Activated naive CD4-positive, alpha-beta T cell treated with anti-CD3 and anti-CD28 coated beads, Interleukin-2, amount 50 U/mL, for 72 hours (primary cell): ENCODE results near the gene NOM1. TPM values are rescaled to one million over a fixed set of nuclear protein-coding genes. Genes with fewer than 3 reads are reported as not detected.
"Not testable (repeated sequence)": the region's sequence is repeated elsewhere in the genome, so short reads cannot be mapped to it uniquely, and the experiment has no call there.

Experiments
- ATAC-seq, 2 donors: fragments of 150-1000 bp; cut with Tn5 transposase; 2 replicates each; pipeline ENCODE4 v1.10.0; 2021; ENCODE audit warnings: mild to moderate bottlenecking in 2 of 2, moderate library complexity in 2 of 2
- DNase-seq, 2 donors: peaks; one replicate each; pipeline ENCODE4 v3.0.0; 2021 to 2022; ENCODE audit warnings: low spot score in 2 of 2
- H3K27ac Mint-ChIP-seq, 2 donors: one replicate each; pipeline ENCODE4 v1.8.0; 2022; ENCODE audit warnings: mild to moderate bottlenecking in 2 of 2, mixed read lengths in 2 of 2
- H3K36me3 Mint-ChIP-seq, 2 donors: one replicate each; pipeline ENCODE4 v1.8.0; 2022; ENCODE audit warnings: mixed read lengths in 2 of 2
- H3K9me3 Mint-ChIP-seq, 2 donors: one replicate each; pipeline ENCODE4 v1.8.0; 2022; ENCODE audit warnings: mixed read lengths in 2 of 2
- total RNA-seq, 2 donors: library from RNA; stranded (reverse); gene quantifications; one replicate each; pipeline ENCODE4 v1.2.3, GENCODE V29; 2022

Gene NOM1
- total RNA-seq, 2 donors from 2014 or later = 29.2 to 45.2 TPM

DNA sequence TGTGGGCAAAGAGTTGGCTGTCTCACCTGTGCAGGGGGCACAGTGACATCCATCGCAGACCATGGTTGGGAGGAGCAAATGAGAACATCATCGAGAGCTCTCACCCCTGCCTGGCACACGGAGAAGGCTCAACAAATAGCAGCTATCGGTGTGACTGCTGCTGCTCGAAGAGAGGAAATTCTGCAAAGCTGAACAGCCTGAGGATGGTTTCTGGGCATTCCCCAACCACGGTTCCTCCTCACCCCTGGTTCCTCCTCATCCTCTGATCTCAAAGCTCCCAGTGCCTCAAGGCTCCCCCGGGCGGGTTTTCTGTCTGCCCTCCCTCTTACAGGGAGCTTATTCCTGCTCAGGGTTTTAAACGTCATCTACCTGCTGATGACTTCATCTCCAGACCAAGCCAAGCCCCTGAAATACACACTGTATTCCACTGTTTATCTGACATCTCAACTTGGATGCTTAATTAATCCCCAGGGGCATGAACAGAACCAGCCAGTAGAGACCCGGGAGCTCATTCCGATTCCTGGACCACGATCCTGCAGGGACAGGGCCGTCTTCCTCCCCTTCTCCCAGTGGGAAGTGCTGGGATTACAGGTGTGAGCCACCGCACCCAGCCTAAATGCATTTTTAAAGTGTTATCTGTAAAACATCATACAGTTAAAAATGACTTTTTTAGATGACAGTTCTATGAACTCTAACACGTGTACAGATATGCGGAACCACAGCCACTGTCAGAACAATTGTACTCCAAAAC is 19.5 kb upstream of the NOM1 start:
- Mint-ChIP-seq H3K36me3 (no peaks in the 10 kb centered on the region), H3K9me3 (no peaks in the 10 kb centered on the region), H3K27ac (peak overlapping the region in 1 of 2 donors; percentile 57)
- peak; percentile 43 to 70 for ATAC-seq
- DNase-seq = no peak

DNA sequence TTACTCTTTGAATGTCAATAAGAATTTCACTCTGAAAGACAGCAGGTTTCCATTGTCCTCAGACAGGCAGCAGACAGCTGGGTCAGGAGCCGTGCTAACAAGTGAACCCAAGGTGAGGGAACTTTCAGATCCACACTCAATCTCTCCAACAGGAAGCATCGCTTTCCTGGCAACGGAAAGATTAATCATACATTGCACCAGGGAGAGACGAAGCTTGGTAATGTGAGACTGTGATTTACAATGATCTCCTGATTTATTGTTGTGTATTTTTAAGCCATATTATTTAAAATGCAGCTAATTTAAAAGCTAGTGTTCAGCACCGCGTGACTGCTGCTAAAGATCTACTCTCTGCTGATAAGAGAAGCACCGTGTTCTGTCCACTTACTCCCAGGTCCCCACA is 17.5 kb upstream of the NOM1 start:
- DNase-seq (no peak), ATAC-seq (no peak)
- Mint-ChIP-seq H3K27ac (no peak overlapping the region), H3K36me3 (no peaks in the 10 kb centered on the region), H3K9me3 (no peaks in the 10 kb centered on the region)

DNA sequence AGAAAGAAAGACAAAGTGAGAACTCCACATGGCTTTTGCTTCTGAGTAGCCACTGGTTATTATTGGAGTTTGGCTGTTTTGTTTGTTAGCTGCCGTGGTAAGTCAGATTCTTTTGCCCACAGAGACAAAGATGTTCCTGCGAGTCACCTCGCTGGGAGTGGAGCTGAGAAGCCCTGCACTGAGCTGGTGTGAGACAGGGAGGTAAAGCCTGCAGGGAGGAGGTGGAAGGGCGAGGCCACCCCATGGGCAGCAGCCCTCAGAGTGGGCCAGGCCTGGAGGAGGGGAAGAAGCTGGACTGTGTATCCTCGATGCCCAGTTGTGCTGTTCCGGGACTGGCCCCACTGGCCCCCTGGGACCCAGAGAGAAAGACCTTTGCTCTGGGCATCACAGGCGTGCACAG is 14.3 kb upstream of the NOM1 start:
- no peak for DNase-seq
- peak in 1 of 2 donors; percentile 58 for ATAC-seq
- Mint-ChIP-seq H3K27ac (peak overlapping the region in 1 of 2 donors; percentile 39), H3K9me3 (no peaks in the 10 kb centered on the region), H3K36me3 (no peaks in the 10 kb centered on the region)

DNA sequence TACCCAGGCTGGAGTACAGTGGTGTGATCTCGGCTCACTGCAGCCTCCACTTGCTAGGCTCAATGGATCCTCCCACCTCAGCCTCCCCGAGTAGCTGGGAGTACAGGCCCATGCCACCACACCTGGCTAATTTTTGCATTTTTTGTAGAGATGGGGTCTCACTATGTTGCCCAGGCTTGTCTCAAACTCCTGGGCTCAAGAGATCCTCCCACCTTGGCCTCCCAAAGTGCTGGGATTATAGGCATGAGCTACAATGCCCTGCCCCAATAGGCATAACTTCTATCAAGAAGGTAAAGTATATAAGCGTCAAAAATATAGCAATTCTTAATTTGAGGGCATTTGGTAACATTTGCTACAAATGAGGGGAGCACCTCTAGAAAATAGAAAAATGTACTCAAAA is 12.7 kb upstream of the NOM1 start:
- H3K36me3 Mint-ChIP-seq = peaks cover 13 to 14% of the 10 kb centered on the region in 2 donors
- not testable (repeated sequence) for DNase-seq, H3K9me3 Mint-ChIP-seq, H3K27ac Mint-ChIP-seq, ATAC-seq

DNA sequence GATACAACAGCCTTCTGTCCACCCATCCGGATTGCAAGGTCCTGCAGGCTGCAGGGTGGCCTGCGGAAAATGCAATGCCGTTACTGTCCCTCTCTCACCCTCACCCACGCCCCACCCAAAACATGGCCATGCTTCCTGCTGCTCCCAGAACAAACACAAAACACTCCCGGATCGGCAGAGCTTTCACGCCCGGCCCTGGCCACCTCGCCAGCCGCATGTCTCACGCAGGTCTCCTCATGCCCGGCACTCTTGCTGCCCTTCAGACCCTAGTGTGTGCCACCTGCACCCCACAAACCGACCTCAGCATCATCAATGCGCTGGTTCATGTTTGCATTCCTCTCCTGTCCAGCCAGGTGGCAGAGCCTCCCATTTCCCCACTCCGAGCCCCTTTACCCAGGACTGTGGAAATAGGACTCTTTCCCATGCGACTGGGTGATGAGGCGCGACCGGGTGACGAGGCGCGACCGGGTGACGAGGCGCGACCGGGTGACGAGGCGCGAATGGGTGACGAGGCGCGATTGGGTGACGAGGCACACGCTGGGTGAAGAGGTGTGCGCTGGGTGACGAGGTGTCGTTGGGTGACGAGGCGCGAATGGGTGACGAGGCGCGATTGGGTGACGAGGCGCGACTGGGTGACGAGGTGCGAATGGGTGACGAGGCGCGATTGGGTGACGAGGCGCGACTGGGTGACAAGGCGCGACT is 8.9 kb upstream of the NOM1 start:
- peaks cover 19 to 22% of the 10 kb centered on the region in 2 donors for H3K36me3 Mint-ChIP-seq
- H3K9me3 Mint-ChIP-seq = peaks cover 7 to 10% of the 10 kb centered on the region in 2 donors
- DNase-seq = no peak
- H3K27ac Mint-ChIP-seq = no peak overlapping the region
- no peak for ATAC-seq

GRCh38 chr7:156941393-156942182 is 7.9 kb upstream of the NOM1 start:
- ATAC-seq (no peak), DNase-seq (no peak)
- no peak overlapping the region for H3K27ac Mint-ChIP-seq
- peaks cover 19 to 22% of the 10 kb centered on the region in 2 donors for H3K36me3 Mint-ChIP-seq
- peaks cover 7 to 10% of the 10 kb centered on the region in 2 donors for H3K9me3 Mint-ChIP-seq

GRCh38 chr7:156942708-156943090 is 6.8 kb upstream of the NOM1 start:
- peaks cover 19 to 22% of the 10 kb centered on the region in 2 donors for H3K36me3 Mint-ChIP-seq
- DNase-seq (no peak), ATAC-seq (peak; percentile 59 to 84)
- peak overlapping the region; percentile 44 to 67 for H3K27ac Mint-ChIP-seq
- H3K9me3 Mint-ChIP-seq = peaks cover 7 to 10% of the 10 kb centered on the region in 2 donors

DNA sequence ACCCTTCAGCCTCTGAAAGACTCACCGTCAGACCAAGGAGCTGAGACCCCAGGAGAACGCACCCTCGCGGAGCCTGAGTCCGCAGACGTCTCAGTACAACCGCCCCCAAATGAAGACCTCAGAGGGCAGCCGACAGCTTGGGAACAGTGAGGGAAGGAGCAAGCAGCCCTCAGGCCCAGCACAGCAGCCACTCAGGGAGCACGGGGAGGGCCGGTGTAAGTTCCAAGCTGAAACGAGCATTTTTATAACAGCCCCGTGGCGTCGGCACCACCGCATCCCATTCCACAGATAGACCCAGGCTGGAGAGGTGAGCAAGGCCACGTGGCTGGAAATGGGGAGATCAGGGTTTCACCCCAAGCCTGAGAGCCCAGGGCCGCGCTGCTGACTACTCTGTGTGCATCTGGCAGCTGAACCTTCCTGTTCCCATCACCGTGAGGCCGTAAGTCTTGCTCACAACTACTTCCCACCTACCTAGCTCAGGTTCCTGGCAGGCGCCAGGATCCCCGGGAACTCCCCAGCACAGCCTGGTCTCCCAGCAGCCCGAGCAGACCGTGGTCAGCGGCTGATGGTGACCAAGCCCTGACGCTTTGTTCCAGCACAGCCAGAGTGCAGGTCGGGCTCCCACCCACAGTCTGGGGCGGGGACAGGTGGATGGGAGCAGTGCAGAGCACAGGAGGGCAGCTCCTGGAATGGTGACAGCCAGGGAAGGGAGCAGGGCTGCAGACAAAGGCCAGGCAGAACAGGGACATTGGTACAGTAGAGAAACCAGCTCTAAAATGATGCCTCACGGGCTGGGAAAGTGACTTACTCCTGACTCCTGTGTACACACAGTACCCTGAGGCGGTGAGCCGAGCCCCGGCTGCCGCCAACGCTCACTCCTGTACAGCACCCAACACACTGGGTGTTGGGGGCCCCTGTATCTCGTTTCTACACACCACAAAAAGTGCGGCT is 6.1 kb upstream of the NOM1 start:
- Mint-ChIP-seq H3K36me3 (peaks cover 19 to 22% of the 10 kb centered on the region in 2 donors), H3K27ac (peak overlapping the region; percentile 44 to 67), H3K9me3 (peaks cover 7 to 10% of the 10 kb centered on the region in 2 donors)
- no peak for DNase-seq
- ATAC-seq = peak; percentile 65 to 72

GRCh38 chr7:156944876-156945275 is 4.6 kb upstream of the NOM1 start:
- Mint-ChIP-seq H3K27ac (peak overlapping the region in 1 of 2 donors; percentile 60), H3K9me3 (peaks cover 7 to 10% of the 10 kb centered on the region in 2 donors), H3K36me3 (peaks cover 19 to 26% of the 10 kb centered on the region in 2 donors)
- DNase-seq = no peak
- ATAC-seq = no peak

DNA sequence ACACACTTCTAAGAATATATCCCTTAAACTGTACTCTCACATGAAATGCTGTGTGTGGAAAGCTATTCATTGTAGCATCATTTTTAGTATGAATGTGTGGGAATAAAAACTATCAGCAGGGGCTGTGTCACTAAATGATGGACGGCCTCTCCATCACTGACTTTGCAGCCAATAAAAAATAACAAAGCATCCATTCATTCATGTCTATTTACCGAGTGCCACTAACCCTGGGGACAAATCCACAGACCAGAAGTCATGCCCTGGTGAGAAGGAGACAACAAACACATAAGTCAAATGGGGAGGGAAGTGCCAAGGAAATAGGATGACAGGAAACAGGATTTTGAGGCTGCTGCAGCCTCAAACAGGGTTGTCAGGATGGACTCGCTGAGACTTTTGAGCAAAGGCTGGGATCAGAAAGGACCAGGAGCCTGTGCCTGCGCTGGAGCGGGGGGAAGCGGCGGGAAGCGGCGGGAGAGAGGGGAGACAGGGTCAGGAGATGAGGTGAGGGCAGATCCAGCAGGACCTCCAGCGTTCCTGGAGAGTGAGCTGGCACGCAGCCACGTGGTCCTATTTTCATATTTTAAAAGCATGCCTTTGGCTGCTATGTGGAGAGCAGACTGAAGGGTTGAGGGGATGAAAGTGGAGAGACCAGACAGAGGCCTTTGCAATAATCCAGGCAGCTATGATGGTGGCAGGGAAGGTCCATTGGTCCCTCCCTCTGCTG is 2.2 kb upstream of the NOM1 start:
- DNase-seq (no peak), ATAC-seq (no peak)
- Mint-ChIP-seq H3K9me3 (no peaks in the 10 kb centered on the region), H3K27ac (peak overlapping the region in 1 of 2 donors; percentile 10), H3K36me3 (peaks cover 12 to 33% of the 10 kb centered on the region in 2 donors)

GRCh38 chr7:156948361-156948760 is 1.2 kb upstream of the NOM1 start:
- H3K9me3 Mint-ChIP-seq = no peaks in the 10 kb centered on the region
- H3K27ac Mint-ChIP-seq = no peak overlapping the region
- ATAC-seq = no peak
- peaks cover 11 to 41% of the 10 kb centered on the region in 2 donors for H3K36me3 Mint-ChIP-seq
- no peak for DNase-seq

DNA sequence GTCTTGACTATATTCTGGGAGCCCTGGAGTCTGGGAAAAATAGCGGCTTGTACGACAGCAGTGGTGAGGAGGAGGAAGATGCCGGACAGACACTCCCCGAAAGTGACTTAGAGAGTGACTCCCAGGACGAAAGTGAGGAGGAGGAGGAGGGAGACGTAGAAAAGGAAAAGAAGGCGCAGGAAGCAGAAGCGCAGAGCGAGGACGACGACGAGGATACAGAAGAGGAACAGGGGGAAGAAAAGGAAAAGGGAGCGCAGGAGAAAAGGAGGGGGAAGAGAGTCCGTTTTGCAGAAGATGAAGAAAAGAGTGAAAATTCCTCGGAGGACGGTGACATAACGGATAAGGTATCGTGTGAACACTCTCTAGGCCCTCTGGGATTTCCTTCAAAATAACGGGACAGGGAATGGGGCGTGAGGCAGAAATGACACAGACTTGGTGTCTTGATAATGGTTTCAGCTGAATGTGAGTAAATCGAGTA is 908 bp downstream of the NOM1 start:
- peaks cover 19 to 56% of the 10 kb centered on the region in 2 donors for H3K36me3 Mint-ChIP-seq
- ATAC-seq (no peak), DNase-seq (no peak)
- no peaks in the 10 kb centered on the region for H3K9me3 Mint-ChIP-seq
- H3K27ac Mint-ChIP-seq = peak overlapping the region; percentile 89 to 95

DNA sequence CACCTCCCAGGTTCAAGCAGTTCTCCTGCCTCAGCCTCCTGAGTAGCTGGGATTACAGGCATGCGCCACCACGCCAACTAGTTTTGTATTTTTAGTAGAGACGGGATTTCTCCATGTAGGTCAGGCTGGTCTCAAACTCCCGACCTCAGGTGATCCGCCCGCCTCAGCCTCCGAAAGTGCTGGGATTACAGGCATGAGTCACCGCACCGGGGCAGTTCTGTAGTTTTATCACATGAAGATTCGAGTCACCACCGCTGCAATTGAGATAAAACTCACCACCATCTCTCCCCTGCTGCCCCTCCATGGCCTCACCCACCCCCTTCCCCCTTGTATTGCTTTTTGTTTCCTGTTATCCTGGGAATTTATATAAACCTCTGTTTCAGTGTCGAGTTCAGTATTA is 3.7 kb downstream of the NOM1 start:
- Mint-ChIP-seq H3K36me3 (peaks cover 22 to 56% of the 10 kb centered on the region in 2 donors), H3K27ac (peak overlapping the region in 1 of 2 donors; percentile 59)
- ATAC-seq, DNase-seq, H3K9me3 Mint-ChIP-seq: not testable (repeated sequence)

DNA sequence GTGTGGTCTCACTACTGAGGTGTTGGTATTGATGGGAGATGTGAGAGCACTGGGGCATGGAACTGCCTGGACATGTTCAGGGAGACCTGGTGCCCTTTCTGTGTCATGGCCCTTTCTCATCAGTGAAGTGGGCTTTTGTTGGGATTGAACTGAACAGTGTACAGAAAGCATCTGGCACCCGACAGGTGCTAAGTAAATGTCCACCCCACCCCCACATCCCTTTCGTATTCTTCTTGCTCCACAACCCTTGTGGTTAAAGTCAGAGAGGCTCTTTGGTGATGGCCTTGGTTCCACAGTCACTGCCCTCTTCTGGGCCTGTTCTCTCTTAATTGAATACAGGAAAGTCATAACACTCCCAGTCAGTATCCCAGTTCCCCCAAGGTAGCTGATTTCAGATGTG is 5.4 kb downstream of the NOM1 start:
- peak overlapping the region in 1 of 2 donors; percentile 66 for H3K27ac Mint-ChIP-seq
- H3K9me3 Mint-ChIP-seq = no peaks in the 10 kb centered on the region
- no peak for DNase-seq
- ATAC-seq = no peak
- peaks cover 26 to 57% of the 10 kb centered on the region in 2 donors for H3K36me3 Mint-ChIP-seq

DNA sequence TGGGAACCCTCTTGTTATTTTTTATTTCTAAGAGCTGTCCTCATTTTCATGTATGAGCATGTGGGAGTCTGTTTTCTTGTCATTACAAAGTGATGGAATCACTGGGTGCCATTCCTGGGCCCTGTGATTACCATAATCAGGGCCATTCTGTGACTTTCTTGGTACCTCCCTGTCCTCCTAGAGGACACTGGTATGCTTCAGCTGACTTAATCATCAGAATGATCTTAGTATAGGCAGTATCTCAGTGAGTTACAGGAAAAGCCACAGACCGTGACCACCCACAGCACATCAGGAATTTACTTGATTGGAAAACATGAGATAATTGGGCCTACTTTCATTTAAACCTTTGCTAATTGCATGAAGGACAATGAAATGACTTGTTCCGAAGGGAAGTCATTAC is 7.2 kb downstream of the NOM1 start:
- H3K27ac Mint-ChIP-seq = no peak overlapping the region
- DNase-seq (no peak), ATAC-seq (peak in 1 of 2 donors; percentile 49)
- H3K36me3 Mint-ChIP-seq = peaks cover 30 to 57% of the 10 kb centered on the region in 2 donors
- H3K9me3 Mint-ChIP-seq = no peaks in the 10 kb centered on the region
